DMS153 treated with DMSO at 0.1 percent for 48 hours (cell line): ENCODE results near the gene POMT2.
A peak's percentile ranks its signal among the peaks of the same experiment; 100 is the strongest.
"Not testable (repeated sequence)": the region's sequence is repeated elsewhere in the genome, so short reads cannot be mapped to it uniquely, and the experiment has no call there.

Experiments used
- DNase-seq: peaks from one replicate; lab custom pipeline; 2025; ENCODE audit not compliant: unreplicated experiment; lab: John Stamatoyannopoulos, UW

Gene POMT2

DNA sequence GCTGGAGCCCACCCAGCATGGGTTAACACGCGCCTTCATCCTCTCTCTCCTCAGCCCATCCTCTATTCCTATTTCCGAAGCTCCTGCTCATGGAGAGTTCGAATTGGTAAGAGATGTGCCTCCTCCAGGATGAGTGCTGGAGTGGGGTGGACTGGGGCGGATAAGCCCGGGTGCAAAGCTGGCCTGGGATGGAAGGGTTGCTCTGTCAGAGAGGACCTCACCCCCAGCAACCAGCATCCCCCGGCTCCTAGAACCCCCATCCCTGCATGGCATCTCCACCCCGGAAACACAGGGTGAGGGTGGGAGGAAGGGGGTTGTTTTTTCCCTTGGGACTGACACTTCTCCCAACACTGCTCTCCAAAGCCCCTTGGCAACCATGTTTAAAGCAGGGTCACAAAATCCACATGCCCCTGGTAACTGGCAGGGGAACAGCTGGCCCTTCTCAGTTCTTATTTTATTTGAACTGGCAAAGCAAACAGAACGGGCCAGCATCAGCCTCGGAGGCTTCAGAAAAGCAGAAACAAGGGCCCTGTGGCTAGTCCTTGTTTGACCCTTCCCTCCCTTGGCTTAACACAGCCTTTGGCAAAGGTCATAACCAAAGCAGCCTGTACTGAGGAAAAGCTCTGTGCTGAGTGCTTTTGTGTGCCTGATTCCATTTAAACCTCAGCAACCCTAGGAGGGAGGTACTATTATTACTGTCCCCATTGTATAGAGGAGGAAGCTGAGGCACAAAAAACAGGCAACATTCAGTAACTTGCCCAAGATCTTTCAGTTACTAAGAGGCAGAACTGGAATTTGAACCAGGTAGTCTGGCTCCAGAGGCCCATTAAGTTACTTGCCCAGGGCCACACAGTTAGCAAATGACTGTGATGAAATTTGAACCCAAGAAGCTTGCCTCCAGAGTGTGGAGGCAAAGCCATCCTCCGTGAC, 4.4 kb upstream of the POMT2 start:
- DNase-seq: no peak

DNA sequence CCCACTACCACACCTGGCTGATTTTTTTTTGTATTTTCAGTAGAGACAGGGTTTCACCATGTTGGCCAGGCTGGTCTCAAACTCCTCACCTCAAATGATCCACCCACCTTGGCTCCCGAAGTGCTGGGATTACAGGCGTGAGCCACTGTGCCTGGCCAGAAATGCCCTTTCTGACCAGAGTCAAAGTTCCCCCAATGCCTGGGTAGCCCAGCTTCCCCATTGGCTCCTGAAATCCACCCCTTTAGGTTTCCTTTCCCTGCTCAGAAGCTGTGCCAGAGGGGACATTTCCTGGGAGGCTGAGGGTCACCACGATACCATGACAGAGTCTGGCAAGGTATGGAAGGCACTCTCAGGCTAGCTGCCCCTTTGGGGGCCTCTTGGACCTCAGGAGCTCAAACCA, 3.6 kb upstream of the POMT2 start:
- no peak for DNase-seq

DNA sequence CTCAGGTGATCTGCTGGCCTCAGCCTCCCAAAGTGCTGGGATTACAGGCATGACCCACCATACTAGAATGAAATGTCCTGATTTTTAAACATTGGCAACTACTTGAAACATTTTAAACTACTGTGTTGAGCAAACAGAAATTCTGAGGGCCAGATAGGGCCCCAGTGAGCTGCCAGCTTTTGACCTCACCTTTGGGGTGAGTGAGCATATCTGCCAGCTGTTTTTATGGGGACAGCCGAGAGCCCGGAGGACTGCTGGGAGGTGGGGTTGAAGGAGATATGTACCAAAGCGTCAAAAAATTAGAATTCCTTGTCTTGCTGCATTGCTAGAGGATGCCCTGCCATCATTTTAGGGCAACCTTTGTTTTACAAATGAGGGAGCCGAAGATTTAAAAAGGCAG, 2.9 kb upstream of the POMT2 start:
- no peak for DNase-seq

DNA sequence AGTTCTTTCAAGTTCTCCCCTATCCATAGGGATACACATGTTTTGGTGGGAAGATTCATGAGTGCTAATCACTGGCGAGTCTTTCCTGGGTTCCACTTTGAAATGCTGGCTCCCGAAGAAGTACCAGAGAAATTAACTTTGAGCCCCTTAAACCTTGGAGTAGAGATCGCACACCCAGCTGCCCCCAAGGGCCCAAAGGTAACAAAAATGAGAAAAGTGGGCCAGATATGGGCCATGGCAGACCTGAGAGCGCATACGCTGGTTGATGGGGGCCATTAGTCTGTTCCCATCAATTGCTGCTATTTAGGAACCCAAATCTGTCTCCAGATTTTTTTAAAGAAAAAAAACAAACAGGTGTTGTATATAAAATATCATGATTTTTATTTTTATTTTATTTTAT, 2.3 kb upstream of the POMT2 start:
- DNase-seq: no peak

GRCh38 chr14:77322250-77322902, 1.7 kb upstream of the POMT2 start:
- DNase-seq: no peak

DNA sequence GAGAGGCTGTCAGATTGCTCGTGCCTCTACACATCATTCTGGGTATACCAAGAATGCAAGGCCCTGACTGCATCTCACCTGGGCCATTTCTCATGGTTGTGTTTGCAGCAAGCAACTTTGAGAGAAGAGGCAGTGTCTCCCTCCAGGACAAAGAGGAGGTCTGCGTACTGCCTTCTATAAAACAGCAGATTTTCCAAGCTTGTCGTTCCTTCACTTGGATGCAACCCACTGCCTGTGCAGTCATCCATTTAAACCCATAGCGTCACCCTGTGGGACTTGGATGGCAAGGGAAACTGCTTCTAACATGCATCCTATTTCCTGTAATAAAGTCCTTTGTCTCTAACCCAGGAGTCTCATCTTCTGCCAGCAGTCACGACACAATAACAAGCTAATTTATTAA, 1.3 kb downstream of the POMT2 start:
- DNase-seq: no peak

- DNase-seq: not testable (repeated sequence)
Observed at GRCh38 chr14:77318756-77319155, 1.9 kb downstream of the POMT2 start.

DNA sequence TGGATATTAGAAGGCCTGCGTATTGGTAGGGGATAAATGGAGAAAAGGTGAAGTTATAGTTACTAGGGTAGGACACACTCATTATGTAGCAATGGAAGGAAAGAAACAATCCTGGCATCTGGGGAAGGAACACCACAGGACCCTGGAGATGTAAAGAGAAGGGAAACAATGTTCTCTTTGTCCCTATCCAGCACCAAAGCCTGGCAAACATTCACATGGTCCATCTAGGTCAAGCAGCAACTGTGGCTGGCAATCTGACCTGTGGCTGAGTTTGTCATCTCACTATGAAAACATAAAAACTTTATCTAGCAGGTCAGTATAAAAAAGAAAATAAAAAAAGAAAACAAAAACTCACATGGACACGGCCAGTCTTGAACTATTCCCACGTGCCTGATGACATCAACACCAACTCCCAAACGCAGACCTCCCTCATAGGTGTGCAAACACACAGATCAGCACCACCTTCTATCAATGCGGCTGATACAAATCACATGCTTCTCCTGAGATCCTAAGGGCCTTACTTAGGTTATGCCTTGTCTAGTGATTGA, 2.6 kb downstream of the POMT2 start:
- DNase-seq: no peak

- peak; percentile 22 for DNase-seq
Observed at GRCh38 chr14:77316872-77317301, 3.8 kb downstream of the POMT2 start.

- no peak for DNase-seq
Observed at GRCh38 chr14:77316195-77316505, 4.5 kb downstream of the POMT2 start.

DNA sequence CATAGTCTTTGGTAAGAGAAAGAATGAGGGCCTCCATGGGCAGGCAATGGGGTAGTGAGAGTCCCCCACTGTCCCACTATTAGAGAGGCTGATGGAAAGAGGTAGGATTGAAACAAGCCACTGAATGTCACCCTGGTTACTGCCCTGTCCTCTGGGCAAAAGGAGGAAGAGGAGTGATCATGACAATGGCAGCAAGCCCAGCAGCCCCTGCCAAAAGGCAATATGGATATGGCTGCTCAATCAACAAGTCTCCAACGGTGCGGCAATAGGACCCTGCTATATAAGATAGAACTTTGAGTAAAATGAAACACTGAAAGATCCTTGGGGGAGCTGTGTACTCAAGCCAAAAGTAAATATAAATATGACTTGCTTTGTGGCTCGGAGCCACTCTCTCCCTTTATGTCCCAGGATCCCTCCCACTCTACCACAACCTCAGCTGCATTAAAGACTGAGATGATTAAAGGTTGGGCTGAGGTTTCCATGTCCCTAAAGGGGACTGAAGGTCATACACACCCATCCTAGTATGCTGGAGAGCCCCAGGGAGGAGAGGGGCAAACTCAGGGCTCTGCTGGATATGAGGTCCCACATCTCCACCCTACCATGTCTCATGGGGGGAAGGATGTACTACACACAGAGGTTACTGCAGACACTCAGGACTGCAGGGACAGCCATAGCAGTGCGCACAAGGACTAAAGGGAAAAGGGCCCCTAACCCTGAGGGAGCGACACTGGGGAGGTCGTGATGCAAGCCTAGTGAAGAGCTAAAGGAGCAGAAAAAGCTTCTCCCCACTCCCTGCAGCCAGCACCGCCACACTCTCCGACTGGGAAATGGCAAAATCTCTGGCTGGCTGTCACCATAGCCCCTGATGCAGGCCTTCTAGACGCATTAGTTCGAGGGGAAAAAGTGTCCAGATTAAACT, 5.9 kb downstream of the POMT2 start:
- DNase-seq: no peak

DNA sequence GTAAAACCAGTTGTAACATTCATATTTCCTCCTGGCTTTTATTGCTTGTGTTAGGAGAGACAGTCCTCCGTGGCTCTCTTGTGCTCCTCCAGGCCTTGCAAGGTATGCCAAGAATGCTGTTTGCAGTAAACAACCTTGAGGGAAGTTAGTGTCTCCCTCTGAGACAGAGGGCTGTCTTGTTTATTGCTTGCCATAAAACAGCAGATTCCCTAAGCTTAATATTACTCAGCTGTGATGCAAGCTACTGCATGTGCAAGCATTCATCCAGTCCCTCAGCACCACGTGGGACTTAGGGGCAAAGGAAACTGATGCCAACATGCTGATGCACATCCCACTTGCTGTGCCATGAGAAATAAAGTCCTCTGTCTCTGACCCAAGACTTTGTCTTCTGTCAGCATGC, 6.6 kb downstream of the POMT2 start:
- DNase-seq: no peak

GRCh38 chr14:77313371-77313770, 7.3 kb downstream of the POMT2 start:
- DNase-seq: no peak

DNA sequence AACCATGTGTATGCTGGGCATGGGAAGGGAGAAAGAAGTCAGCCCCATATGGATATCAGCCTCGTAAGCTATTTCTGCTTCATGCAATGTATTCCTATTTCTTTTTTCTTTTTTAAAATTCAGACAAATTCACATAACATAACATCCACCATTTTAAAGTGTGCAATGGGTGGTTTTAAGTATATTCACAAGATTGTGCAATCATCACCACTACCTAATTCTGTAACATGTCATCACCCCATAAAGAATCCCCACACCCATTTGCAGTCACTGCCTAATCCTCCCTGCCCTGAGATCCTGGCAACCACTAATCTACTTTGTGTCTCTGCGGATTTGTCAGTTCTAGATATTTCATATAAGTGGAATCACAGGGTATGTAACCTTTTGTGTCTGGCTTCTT, 9.5 kb downstream of the POMT2 start:
- DNase-seq: no peak

DNA sequence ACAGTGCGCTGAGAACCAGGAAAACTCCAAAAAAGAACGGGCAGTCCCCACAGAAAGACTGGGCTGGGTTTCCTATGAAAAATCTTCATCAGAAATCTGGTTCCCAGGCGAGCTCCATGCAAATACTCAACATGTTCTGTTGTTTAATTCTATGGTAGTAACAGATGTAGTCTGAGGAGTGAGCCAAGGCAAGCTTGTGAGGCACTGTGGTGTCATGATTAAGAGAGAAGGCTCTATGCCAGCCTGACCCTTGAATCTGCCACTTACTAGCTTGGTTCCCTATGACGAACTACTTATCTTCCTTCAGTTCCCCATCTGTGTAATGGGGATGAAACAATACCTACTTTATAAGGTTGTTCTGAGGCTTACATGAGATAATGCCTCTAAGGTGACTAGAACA, 10.7 kb downstream of the POMT2 start:
- DNase-seq: no peak

GRCh38 chr14:77309131-77309530, 11.6 kb downstream of the POMT2 start:
- no peak for DNase-seq

- DNase-seq: no peak
Observed at GRCh38 chr14:77306851-77307496, 13.7 kb downstream of the POMT2 start.

GRCh38 chr14:77306416-77306815, 14.3 kb downstream of the POMT2 start:
- DNase-seq: no peak

DNA sequence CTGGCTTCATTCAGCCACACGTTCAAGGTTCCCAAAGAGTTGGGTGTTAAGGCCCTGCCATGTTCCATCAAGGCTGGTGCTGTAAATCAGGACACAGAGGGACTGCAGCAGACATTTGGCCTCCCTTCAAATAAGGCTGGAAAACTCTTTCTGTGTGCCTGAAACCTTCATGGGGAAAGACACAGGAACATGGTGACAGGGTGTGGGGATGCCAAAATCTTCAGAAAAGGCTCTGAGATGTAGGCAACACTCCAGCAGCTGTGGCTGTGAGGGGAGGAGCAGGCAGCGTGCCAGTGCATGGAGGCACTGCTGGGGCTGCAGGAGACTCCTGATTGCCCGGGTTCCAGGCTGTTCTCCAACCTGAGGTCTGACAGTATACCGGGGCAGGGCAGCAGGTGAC, 15.0 kb downstream of the POMT2 start:
- no peak for DNase-seq

DNA sequence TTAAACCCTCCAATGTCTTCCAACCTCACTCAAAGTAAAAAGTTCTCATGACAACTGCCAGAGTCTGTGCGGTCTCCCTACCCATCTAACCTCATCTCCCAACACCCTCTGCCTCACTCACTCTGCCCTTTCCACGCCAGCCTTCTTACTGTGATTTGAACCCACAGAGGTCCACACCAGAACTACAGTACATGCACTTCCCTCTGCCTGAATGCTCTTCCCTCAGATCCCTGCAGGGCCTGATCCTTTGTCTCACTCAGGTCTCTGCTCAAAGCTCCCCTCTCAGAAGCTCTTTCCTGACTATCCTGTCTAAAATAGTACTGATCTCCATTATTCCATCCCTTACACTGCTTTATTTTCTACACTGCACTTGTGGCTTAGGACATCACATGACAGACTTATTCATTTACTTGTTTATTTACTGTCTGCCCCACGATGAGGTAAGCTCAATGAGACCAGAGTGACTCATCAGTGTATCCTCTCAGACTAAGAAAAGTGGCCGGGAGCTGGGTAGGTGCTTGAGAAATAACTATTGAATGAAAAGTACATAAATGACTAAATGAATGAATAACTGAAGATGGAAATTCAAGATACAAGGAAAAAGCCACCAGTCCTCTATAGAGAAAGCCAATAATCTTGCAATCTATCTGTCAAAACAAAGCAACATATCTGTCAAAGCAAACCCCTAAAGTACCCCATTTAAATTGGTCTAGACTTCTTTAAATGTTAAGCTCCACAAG, 17.1 kb downstream of the POMT2 start:
- peak; percentile 78 for DNase-seq
